Measurements from ENCODE around the gene SLC29A1. TPM values are rescaled to one million over a fixed set of nuclear protein-coding genes. Genes with fewer than 3 reads are reported as not detected.
A peak's percentile ranks its signal among the peaks of the same experiment; 100 is the strongest.

Gene SLC29A1
- total RNA-seq, 1 experiment from 2014 or later, result 31.1 TPM

GRCh38 chr6:44255105-44255808, 31.9 kb downstream of the SLC29A1 start:
- peak; percentile 36 for DNase-seq (ENCODE audit: low read depth)

- DNase-seq (ENCODE audit: low read depth), result peak; percentile 30
These were observed 32.7 kb downstream of the SLC29A1 start for GRCh38 chr6:44255871-44256774.

- no peak for DNase-seq (ENCODE audit: low read depth)
These were observed 33.3 kb downstream of the SLC29A1 start for GRCh38 chr6:44256775-44257024.

- peak; percentile 86 for DNase-seq (ENCODE audit: low read depth)
These were observed 33.8 kb downstream of the SLC29A1 start, which contains the start of gene SLC35B2 for GRCh38 chr6:44257025-44257752. TSS of gene SLC35B2 (minus strand) at chr6:44257528. CDS start at chr6:44257410, 118 bp downstream.

- DNase-seq (ENCODE audit: low read depth), result no peak
These were observed 34.4 kb downstream of the SLC29A1 start for GRCh38 chr6:44257753-44258324.

GRCh38 chr6:44258325-44258863, 35.0 kb downstream of the SLC29A1 start:
- DNase-seq (ENCODE audit: low read depth), result no peak

GRCh38 chr6:44258921-44259320, 35.5 kb downstream of the SLC29A1 start:
- no peak for DNase-seq (ENCODE audit: low read depth)

GRCh38 chr6:44260011-44260410, 36.6 kb downstream of the SLC29A1 start:
- no peak for DNase-seq (ENCODE audit: low read depth)

- no peak for DNase-seq (ENCODE audit: low read depth)
These were observed 37.3 kb downstream of the SLC29A1 start for GRCh38 chr6:44260451-44261297.

- no peak for DNase-seq (ENCODE audit: low read depth)
These were observed 38.2 kb downstream of the SLC29A1 start for GRCh38 chr6:44261581-44261980.

- DNase-seq (ENCODE audit: low read depth), result no peak
These were observed 39.3 kb downstream of the SLC29A1 start for GRCh38 chr6:44262467-44263353.

- DNase-seq (ENCODE audit: low read depth), result peak; percentile 65
These were observed 40.1 kb downstream of the SLC29A1 start for GRCh38 chr6:44263354-44264100.

- no peak for DNase-seq (ENCODE audit: low read depth)
These were observed 41.0 kb downstream of the SLC29A1 start for GRCh38 chr6:44264154-44265006.

- peak; percentile 93 for DNase-seq (ENCODE audit: low read depth)
These were observed 41.8 kb downstream of the SLC29A1 start, which contains the start of gene NFKBIE for GRCh38 chr6:44265007-44265721. TSS of gene NFKBIE (minus strand) at chr6:44265551. CDS start at chr6:44265346, 205 bp downstream.

- DNase-seq (ENCODE audit: low read depth), result no peak
These were observed 42.4 kb downstream of the SLC29A1 start for GRCh38 chr6:44265722-44266233.

- no peak for DNase-seq (ENCODE audit: low read depth)
These were observed 43.0 kb downstream of the SLC29A1 start for GRCh38 chr6:44266347-44266746.

- no peak for DNase-seq (ENCODE audit: low read depth)
These were observed 43.9 kb downstream of the SLC29A1 start for GRCh38 chr6:44267252-44267651.

All from M059J (cell line).